Measurements from ENCODE around the gene SDHAF3. TPM values are rescaled to one million over a fixed set of nuclear protein-coding genes. Genes with fewer than 3 reads are reported as not detected.

The SDHAF3 gene
- total and polyA plus RNA-seq, 10 of the 15 experiments (the other 5 are each of a cell fraction or from before 2014, with no cell fraction given) = 24.3 to 124 (median 63.5) TPM

GRCh38 chr7:97167749-97168148 is 50.3 kb downstream of the SDHAF3 start:
- CTCF ChIA-PET = interaction anchor here (1.2 kb wide), 1 partner anchor 13 kb away, joined by 3 read pairs; no protein-coding TSS in a partner anchor
- no peak overlapping the region for H3K9ac ChIP-seq (ENCODE audit: control insufficient read depth, insufficient read depth, low read length)
- TF ChIP-seq PML (IDR thresholded peaks at IDR 0.05; ENCODE audit: low read length) (no peak), ZBTB33 (IDR thresholded peaks at IDR 0.05) (no peak), BACH1 (IDR thresholded peaks at IDR 0.05; ENCODE audit: borderline replicate concordance) (no peak), RCOR1 (conservative IDR thresholded peaks at IDR 0.05; ENCODE audit: low read depth, low read length) (no peak), SPI1 (IDR thresholded peaks at IDR 0.05; ENCODE audit: borderline replicate concordance, insufficient read depth, low read depth, low read length) (no peak), REST (IDR thresholded peaks at IDR 0.05; ENCODE audit: low read depth, low read length) (no peak), NRF1 (conservative IDR thresholded peaks at IDR 0.05; ENCODE audit: low read depth, low read length) (no peak), MYB (IDR thresholded peaks at IDR 0.05; ENCODE audit: borderline replicate concordance, low read depth, low read length) (no peak)

More at GRCh38 chr7:97167749-97168148, 50.3 kb downstream of the SDHAF3 start:
- Histone ChIP-seq H3K4me1 (ENCODE audit: control insufficient read depth, insufficient read depth, low read length) (no peaks in the 10 kb centered on the region), H3K36me3 (ENCODE audit: control insufficient read depth in 2 of 2, insufficient read depth in 2 of 2, low read length in 1 of 2) (no peaks in the 10 kb centered on the region), H3K27me3 (replicated peaks in 1 of 2; ENCODE audit: control insufficient read depth in 2 of 2, insufficient read depth in 2 of 2, low read length in 1 of 2) (no peaks in the 10 kb centered on the region), H2AFZ (ENCODE audit: control insufficient read depth, low read depth, low read length) (no peak overlapping the region), H3K4me2 (ENCODE audit: control insufficient read depth, insufficient read depth) (no peak overlapping the region), H3K79me2 (ENCODE audit: control insufficient read depth, insufficient read depth, low read length) (no peaks in the 10 kb centered on the region), H3K4me3 (no peak overlapping the region), H3K27ac (ENCODE audit: control insufficient read depth, insufficient read depth) (no peak overlapping the region), H4K20me1 (ENCODE audit: control insufficient read depth, insufficient read depth) (no peaks in the 10 kb centered on the region), H3K9me3 (replicated peaks; ENCODE audit: control insufficient read depth, insufficient read depth, low read length) (peaks cover 9% of the 10 kb centered on the region)
- POLR2A ChIA-PET = no interaction called here
- FAIRE-seq (no peak), ATAC-seq (no peak), DNase-seq (ENCODE audit: low read depth, low spot score) (no peak)
- RAD21 ChIA-PET (ENCODE audit: unreplicated experiment) = interaction anchor here (1.3 kb wide), 1 partner anchor 11 kb away, joined by 3 read pairs; no protein-coding TSS in a partner anchor
- in situ Hi-C loops (cut with MboI) = no loop called here
- SMC1A ChIA-PET (ENCODE audit: uncharacterized antibody, unreplicated experiment) = no interaction called here
- no TSS peak for BruUV-seq (replicated peaks)
- intact Hi-C loops (cut with micrococcal nuclease; ENCODE audit: unreplicated experiment) = no loop called here
- 76% methylated on average over 3 of the region's 3 CpGs for WGBS (ENCODE audit: insufficient coverage, insufficient replicate concordance, low lambda C conversion rate, missing lambda C conversion rate)

Data from GM12878 (cell line).